HepG2 (cell line): ENCODE results near the gene ITPRIPL1. TPM values are rescaled to one million over a fixed set of nuclear protein-coding genes. Genes with fewer than 3 reads are reported as not detected.

Experiments
- CBX2 ChIP-seq, 2 experiments: fragments of 200-600 bp in 1 of 2; sonication (generic); formaldehyde crosslinking in 1 of 2; IDR thresholded peaks; 2 replicates each; pipeline versions ENCODE4 v1.7.0 to v1.8.1; 2018 to 2022; ENCODE audit warnings: low read depth in 2 of 2, low read length in 1 of 2, mild to moderate bottlenecking in 1 of 2, missing genetic modification reagents in 1 of 2
- CENPX ChIP-seq: sonication (generic); formaldehyde crosslinking; IDR thresholded peaks from 2 replicates; pipeline ENCODE4 v1.9.0; 2021; ENCODE audit warnings: mild to moderate bottlenecking, missing genetic modification reagents, moderate library complexity
- E2F2 ChIP-seq: sonication (generic); formaldehyde crosslinking; IDR thresholded peaks from 2 replicates; pipeline ENCODE4 v1.4.0; 2020; ENCODE audit warnings: missing genetic modification reagents, borderline replicate concordance
- ELF4 ChIP-seq: sonication (generic); formaldehyde crosslinking; IDR thresholded peaks from 2 replicates; pipeline ENCODE4 v1.5.0; 2020; ENCODE audit warnings: missing genetic modification reagents, mild to moderate bottlenecking, moderate library complexity, borderline replicate concordance
- EP300 ChIP-seq, 3 experiments: sonication (generic) in 1 of 3; formaldehyde crosslinking in 1 of 3; IDR thresholded peaks; 2 replicates each; pipeline versions ENCODE4 v1.5.1 to v1.6.1; 2011 to 2020; ENCODE audit warnings: low read depth in 2 of 3, low read length in 2 of 3, borderline replicate concordance in 1 of 3, improper control_type of control experiment in 1 of 3, mild to moderate bottlenecking in 1 of 3, missing genetic modification reagents in 1 of 3, moderate library complexity in 1 of 3
- GATAD2A ChIP-seq: IDR thresholded peaks from 2 replicates; pipeline ENCODE4 v1.6.1; 2016
- HNRNPL ChIP-seq: fragments of 200-400 bp; formaldehyde crosslinking; IDR thresholded peaks from 2 replicates; pipeline ENCODE4 v1.6.1; 2017; ENCODE audit warnings: mild to moderate bottlenecking, low read depth, low read length
- HOXD1 ChIP-seq: sonication (generic); formaldehyde crosslinking; IDR thresholded peaks from 2 replicates; pipeline ENCODE4 v1.5.0; 2020; ENCODE audit warnings: missing genetic modification reagents
- IKZF1 ChIP-seq: fragments of 450-650 bp; IDR thresholded peaks from 2 replicates; pipeline ENCODE4 v1.7.1; 2016
- IKZF4 ChIP-seq: sonication (generic); formaldehyde crosslinking; IDR thresholded peaks from 2 replicates; pipeline ENCODE4 v1.5.1; 2020; ENCODE audit warnings: borderline replicate concordance, mild to moderate bottlenecking, low read depth, missing genetic modification reagents; ENCODE audit errors: not compliant biosample characterization
- KAT7 ChIP-seq: IDR thresholded peaks from 2 replicates; pipeline ENCODE4 v1.6.1; 2018; ENCODE audit warnings: borderline replicate concordance, missing compliant biosample characterization
- MAFF ChIP-seq: IDR thresholded peaks from 2 replicates; pipeline ENCODE4 v1.6.1; 2011; ENCODE audit warnings: low read depth, low read length, improper control_type of control experiment
- MATR3 ChIP-seq: sonication (generic); formaldehyde crosslinking; IDR thresholded peaks from 2 replicates; pipeline ENCODE4 v1.4.0; 2020; ENCODE audit warnings: missing genetic modification reagents
- MBNL3 ChIP-seq: fragments of 250-450 bp; sonication (Bioruptor Pico); conservative IDR thresholded peaks from 2 replicates; pipeline ENCODE4 v1.8.0; 2022; ENCODE audit warnings: mild to moderate bottlenecking, inconsistent platforms
- NFATC3 ChIP-seq: sonication (generic); formaldehyde crosslinking; IDR thresholded peaks from 2 replicates; pipeline ENCODE4 v1.5.1; 2020; ENCODE audit warnings: mild to moderate bottlenecking, missing genetic modification reagents
- NFYC ChIP-seq: IDR thresholded peaks from 2 replicates; pipeline ENCODE4 v1.6.1; 2016; ENCODE audit warnings: missing genetic modification reagents, missing compliant biosample characterization
- RNF219 ChIP-seq: sonication (generic); formaldehyde crosslinking; IDR thresholded peaks from 2 replicates; pipeline ENCODE4 v1.5.0; 2020; ENCODE audit warnings: mild to moderate bottlenecking, missing genetic modification reagents
- RXRB ChIP-seq: IDR thresholded peaks from 2 replicates; pipeline ENCODE4 v1.6.1; 2016; ENCODE audit warnings: borderline replicate concordance, missing genetic modification reagents, missing compliant biosample characterization
- SAP130 ChIP-seq: IDR thresholded peaks from 2 replicates; pipeline ENCODE4 v1.6.1; 2016; ENCODE audit warnings: low read depth
- SP4 ChIP-seq: sonication (generic); formaldehyde crosslinking; IDR thresholded peaks from 2 replicates; pipeline ENCODE4 v1.8.1; 2023; ENCODE audit warnings: mild to moderate bottlenecking, missing genetic modification reagents
- SP5 ChIP-seq: IDR thresholded peaks from 2 replicates; pipeline ENCODE4 v1.6.1; 2016; ENCODE audit warnings: low read depth, borderline replicate concordance
- TCF7L2 ChIP-seq: IDR thresholded peaks from 2 replicates; pipeline ENCODE4 v1.6.1; 2011; ENCODE audit warnings: mild to moderate bottlenecking, low read depth, low read length, moderate library complexity
- YEATS2 ChIP-seq: sonication (generic); formaldehyde crosslinking; IDR thresholded peaks from 2 replicates; pipeline ENCODE4 v1.4.0; 2020; ENCODE audit warnings: missing genetic modification reagents, borderline replicate concordance
- ZNF224 ChIP-seq: sonication (generic); formaldehyde crosslinking; IDR thresholded peaks from 2 replicates; pipeline ENCODE4 v1.5.0; 2020; ENCODE audit warnings: mild to moderate bottlenecking, missing genetic modification reagents
- ZNF501 ChIP-seq: sonication (generic); formaldehyde crosslinking; IDR thresholded peaks from 2 replicates; pipeline ENCODE4 v1.5.1; 2020; ENCODE audit warnings: mild to moderate bottlenecking, moderate library complexity, missing genetic modification reagents
- ZNF567 ChIP-seq: sonication (generic); formaldehyde crosslinking; IDR thresholded peaks from 2 replicates; pipeline ENCODE4 v1.8.1; 2023; ENCODE audit warnings: mild to moderate bottlenecking, missing genetic modification reagents, borderline replicate concordance
- ZNF614 ChIP-seq: IDR thresholded peaks from 2 replicates; pipeline ENCODE4 v1.6.1; 2018; ENCODE audit warnings: missing biosample characterization, missing genetic modification reagents, inconsistent platforms, borderline replicate concordance
- ZNF644 ChIP-seq: IDR thresholded peaks from 2 replicates; pipeline ENCODE4 v1.6.1; 2016; ENCODE audit warnings: low read depth
- ZNF747 ChIP-seq: sonication (generic); formaldehyde crosslinking; IDR thresholded peaks from 2 replicates; pipeline ENCODE4 v1.8.1; 2023; ENCODE audit warnings: missing genetic modification reagents, mild to moderate bottlenecking, borderline replicate concordance
- ZSCAN29 ChIP-seq: sonication (generic); formaldehyde crosslinking; conservative IDR thresholded peaks from 2 replicates; pipeline ENCODE4 v1.4.0; 2020; ENCODE audit warnings: mild to moderate bottlenecking, missing genetic modification reagents
- polyA plus RNA-seq, 8 experiments: library from polyadenylated mRNA; depleted of rRNA in 3 of 8; stranded (reverse) in 7 of 8; unstranded in 1 of 8; fragments of >200 nt; fragmentation: Illumina TruSeq in 4 of 8; extraction: Trizol in 4 of 8; gene quantifications; 2 replicates each; pipeline versions ENCODE4 v1.2.1 to v1.2.3, GENCODE V29; 2011 to 2016; ENCODE audit warnings: low read depth in 4 of 8, missing spikeins in 1 of 8, mixed read lengths in 1 of 8; ENCODE audit not compliant: insufficient read depth in 1 of 8
- total RNA-seq, 5 experiments: library from RNA; depleted of rRNA; stranded (reverse); fragments of >200 nt; fragmentation: Illumina TruSeq; extraction: Trizol; gene quantifications; 2 replicates each; pipeline ENCODE4 v1.2.3, GENCODE V29; 2016; ENCODE audit warnings: low read depth in 1 of 5

The ITPRIPL1 gene
- total and polyA plus RNA-seq, 2 of the 13 experiments (the other 11 are each of a cell fraction or from before 2014, with no cell fraction given) = 4.3 to 11.7 TPM

- 0 out of 2 replicates have a peak, but pooled peaks have one; percentile 12 for TF ChIP-seq ZNF501
- TF ChIP-seq ZNF224 (CRISPR knock-in tag) = no peak
- TF ChIP-seq CBX2 (IDR thresholded peaks at IDR 0.05; ENCODE audit: low read depth, low read length) = no peak
- no peak for TF ChIP-seq CBX2 (CRISPR knock-in tag; IDR thresholded peaks at IDR 0.05; ENCODE audit: low read depth)
- no peak for TF ChIP-seq RXRB (CRISPR knock-in tag)
- TF ChIP-seq TCF7L2 = no peak
- no peak for TF ChIP-seq KAT7 (CRISPR knock-in tag)
- no peak for TF ChIP-seq MBNL3 (CRISPR knock-in tag)
- TF ChIP-seq ELF4 (CRISPR knock-in tag) = no peak
- peak; percentile 57; the same call in 1 of the 2 replicates for TF ChIP-seq GATAD2A (CRISPR knock-in tag)
- TF ChIP-seq HNRNPL = no peak
- peak; percentile 79; the same call in 1 of the 2 replicates for TF ChIP-seq ZNF614 (CRISPR knock-in tag)
- TF ChIP-seq YEATS2 = peak; percentile 49; the same call in 1 of the 2 replicates
- TF ChIP-seq IKZF4 (CRISPR knock-in tag) = no peak
- TF ChIP-seq E2F2 = no peak
- TF ChIP-seq RNF219 (CRISPR knock-in tag) = no peak
- TF ChIP-seq IKZF1 = no peak
- TF ChIP-seq ZNF644 (CRISPR knock-in tag) = peak; percentile 40; the same call in 1 of the 2 replicates
- no peak for TF ChIP-seq SP5 (CRISPR knock-in tag)
- no peak for TF ChIP-seq CENPX (CRISPR knock-in tag)
- TF ChIP-seq SP4 = peak; percentile 48; the same call in 1 of the 2 replicates
- peak in 1 of 2 experiments; percentile 51; a peak in 2 of 4 replicates for TF ChIP-seq EP300 (IDR thresholded peaks at IDR 0.05; ENCODE audit: low read depth in 2 of 2, low read length in 2 of 2)
- no peak; the same call in 1 of the 2 replicates for TF ChIP-seq EP300 (CRISPR knock-in tag; IDR thresholded peaks at IDR 0.05; ENCODE audit: borderline replicate concordance)
- TF ChIP-seq ZSCAN29 (CRISPR knock-in tag) = peak; percentile 69; the same call in 1 of the 2 replicates
- peak; percentile 48; the same call in 1 of the 2 replicates for TF ChIP-seq MAFF
- TF ChIP-seq NFATC3 = no peak
- no peak for TF ChIP-seq MATR3 (CRISPR knock-in tag)
- no peak for TF ChIP-seq ZNF747 (CRISPR knock-in tag)
- no peak for TF ChIP-seq ZNF567 (CRISPR knock-in tag)
- TF ChIP-seq HOXD1 (CRISPR knock-in tag) = 0 out of 2 replicates have a peak, but pooled peaks have one; percentile 26
- TF ChIP-seq NFYC (CRISPR knock-in tag) = no peak; the same call in 1 of the 2 replicates
- peak; percentile 72 for TF ChIP-seq SAP130
Observed at GRCh38 chr2:96317584-96317997, 7.5 kb upstream of the ITPRIPL1 start (continued).
